ENCODE data around the gene TMTC1.

DNA sequence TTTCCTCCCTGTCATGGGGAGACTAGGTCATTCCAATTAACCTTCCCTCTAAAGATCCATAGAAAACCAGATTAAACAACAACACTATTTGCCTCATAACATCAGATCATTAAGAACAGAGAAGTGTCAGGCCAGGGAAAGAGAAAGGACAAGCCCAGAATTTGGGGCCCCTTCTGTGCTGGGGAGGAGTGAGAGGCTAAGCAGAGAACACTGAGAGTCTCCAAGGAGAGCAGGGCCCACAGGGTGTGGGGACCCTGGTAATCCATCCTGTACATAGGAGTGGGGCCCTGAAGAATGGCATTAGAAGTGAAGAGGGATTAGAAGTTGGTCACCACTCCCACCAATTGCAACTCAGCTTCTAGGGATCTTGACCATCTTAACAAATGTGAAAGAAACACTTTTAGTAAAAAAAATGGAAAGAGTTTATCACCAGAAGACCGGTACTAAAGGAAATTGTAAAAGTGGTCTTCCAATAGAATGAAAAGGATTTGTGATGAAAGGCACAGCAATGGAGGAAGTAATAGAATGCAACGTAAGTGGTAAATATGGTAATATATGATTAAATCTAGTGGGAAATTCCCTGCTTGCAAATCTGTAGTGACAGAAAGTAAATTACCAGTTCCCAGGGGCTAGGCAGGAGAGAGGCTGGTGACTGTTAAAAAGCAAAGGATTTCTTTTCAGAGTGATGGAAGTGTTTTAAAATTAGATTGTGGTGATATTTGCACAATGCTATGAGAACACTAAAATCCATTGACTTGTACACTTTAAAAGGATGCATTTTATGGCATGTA lies 14.0 kb upstream of the TMTC1 start:
- no peak for TF ChIP-seq HLTF (IDR thresholded peaks at IDR 0.05)
- TF ChIP-seq, protein P1, sequence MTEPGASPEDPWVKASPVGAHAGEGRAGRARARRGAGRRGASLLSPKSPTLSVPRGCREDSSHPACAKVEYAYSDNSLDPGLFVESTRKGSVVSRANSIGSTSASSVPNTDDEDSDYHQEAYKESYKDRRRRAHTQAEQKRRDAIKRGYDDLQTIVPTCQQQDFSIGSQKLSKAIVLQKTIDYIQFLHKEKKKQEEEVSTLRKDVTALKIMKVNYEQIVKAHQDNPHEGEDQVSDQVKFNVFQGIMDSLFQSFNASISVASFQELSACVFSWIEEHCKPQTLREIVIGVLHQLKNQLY (CRISPR knock-in tag; conservative IDR thresholded peaks at IDR 0.05): no peak
- no peak for TF ChIP-seq MBD2 (IDR thresholded peaks at IDR 0.05; ENCODE audit: borderline replicate concordance, low read depth)
- no peak for TF ChIP-seq CTCF (IDR thresholded peaks at IDR 0.05 in 2 of 3, conservative IDR thresholded peaks at IDR 0.05 in 1 of 3; ENCODE audit: insufficient read depth in 2 of 3, low read depth in 1 of 3, low read length in 3 of 3)

Measured in K562 (cell line).